ENCODE data around the gene ACTMAP.
"Not testable (repeated sequence)": the region's sequence is repeated elsewhere in the genome, so short reads cannot be mapped to it uniquely, and the experiment has no call there.

DNA sequence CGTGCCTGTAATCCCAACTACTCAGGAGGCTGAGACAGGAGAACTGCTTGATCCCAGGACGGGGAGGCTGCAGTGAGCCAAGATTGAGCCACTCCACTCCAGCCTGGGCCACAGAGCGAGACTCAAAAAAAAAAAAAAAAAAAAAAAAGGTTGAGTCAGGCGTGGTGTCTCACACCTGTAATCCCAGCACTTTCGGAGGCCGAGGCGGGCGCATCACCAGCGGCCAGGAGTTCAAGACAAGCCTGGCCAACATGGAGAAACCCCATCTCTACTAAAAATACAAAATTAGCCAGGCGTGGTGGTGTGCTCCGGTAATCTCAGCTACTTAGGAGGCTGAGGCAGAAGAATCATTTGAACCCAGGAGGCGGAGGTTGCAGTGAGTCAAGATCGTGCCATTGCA lies 16.1 kb upstream of the ACTMAP start:
- TF ChIP-seq, protein P1, sequence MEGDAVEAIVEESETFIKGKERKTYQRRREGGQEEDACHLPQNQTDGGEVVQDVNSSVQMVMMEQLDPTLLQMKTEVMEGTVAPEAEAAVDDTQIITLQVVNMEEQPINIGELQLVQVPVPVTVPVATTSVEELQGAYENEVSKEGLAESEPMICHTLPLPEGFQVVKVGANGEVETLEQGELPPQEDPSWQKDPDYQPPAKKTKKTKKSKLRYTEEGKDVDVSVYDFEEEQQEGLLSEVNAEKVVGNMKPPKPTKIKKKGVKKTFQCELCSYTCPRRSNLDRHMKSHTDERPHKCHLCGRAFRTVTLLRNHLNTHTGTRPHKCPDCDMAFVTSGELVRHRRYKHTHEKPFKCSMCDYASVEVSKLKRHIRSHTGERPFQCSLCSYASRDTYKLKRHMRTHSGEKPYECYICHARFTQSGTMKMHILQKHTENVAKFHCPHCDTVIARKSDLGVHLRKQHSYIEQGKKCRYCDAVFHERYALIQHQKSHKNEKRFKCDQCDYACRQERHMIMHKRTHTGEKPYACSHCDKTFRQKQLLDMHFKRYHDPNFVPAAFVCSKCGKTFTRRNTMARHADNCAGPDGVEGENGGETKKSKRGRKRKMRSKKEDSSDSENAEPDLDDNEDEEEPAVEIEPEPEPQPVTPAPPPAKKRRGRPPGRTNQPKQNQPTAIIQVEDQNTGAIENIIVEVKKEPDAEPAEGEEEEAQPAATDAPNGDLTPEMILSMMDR (IDR thresholded peaks at IDR 0.05; ENCODE audit: insufficient read depth, low read length), result not testable (repeated sequence)
- not testable (repeated sequence) for TF ChIP-seq POLR2AphosphoS5, GABPA (IDR thresholded peaks at IDR 0.05; ENCODE audit: low read depth)
- TF ChIP-seq, protein P2, sequence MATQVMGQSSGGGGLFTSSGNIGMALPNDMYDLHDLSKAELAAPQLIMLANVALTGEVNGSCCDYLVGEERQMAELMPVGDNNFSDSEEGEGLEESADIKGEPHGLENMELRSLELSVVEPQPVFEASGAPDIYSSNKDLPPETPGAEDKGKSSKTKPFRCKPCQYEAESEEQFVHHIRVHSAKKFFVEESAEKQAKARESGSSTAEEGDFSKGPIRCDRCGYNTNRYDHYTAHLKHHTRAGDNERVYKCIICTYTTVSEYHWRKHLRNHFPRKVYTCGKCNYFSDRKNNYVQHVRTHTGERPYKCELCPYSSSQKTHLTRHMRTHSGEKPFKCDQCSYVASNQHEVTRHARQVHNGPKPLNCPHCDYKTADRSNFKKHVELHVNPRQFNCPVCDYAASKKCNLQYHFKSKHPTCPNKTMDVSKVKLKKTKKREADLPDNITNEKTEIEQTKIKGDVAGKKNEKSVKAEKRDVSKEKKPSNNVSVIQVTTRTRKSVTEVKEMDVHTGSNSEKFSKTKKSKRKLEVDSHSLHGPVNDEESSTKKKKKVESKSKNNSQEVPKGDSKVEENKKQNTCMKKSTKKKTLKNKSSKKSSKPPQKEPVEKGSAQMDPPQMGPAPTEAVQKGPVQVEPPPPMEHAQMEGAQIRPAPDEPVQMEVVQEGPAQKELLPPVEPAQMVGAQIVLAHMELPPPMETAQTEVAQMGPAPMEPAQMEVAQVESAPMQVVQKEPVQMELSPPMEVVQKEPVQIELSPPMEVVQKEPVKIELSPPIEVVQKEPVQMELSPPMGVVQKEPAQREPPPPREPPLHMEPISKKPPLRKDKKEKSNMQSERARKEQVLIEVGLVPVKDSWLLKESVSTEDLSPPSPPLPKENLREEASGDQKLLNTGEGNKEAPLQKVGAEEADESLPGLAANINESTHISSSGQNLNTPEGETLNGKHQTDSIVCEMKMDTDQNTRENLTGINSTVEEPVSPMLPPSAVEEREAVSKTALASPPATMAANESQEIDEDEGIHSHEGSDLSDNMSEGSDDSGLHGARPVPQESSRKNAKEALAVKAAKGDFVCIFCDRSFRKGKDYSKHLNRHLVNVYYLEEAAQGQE (IDR thresholded peaks at IDR 0.05; ENCODE audit: insufficient replicate concordance, low read depth), result not testable (repeated sequence)
